ENCODE measurements around the gene SNCAIP. TPM values are rescaled to one million over a fixed set of nuclear protein-coding genes. Genes with fewer than 3 reads are reported as not detected.

The SNCAIP gene
- total RNA-seq, 1 experiment from 2014 or later, result 0.21 TPM

GRCh38 chr5:122402955-122403685 is 91.1 kb downstream of the SNCAIP start:
- Mint-ChIP-seq H3K27ac (ENCODE audit: low read depth, unreplicated experiment) (peak overlapping the region; percentile 7), H3K9me3 (ENCODE audit: unreplicated experiment) (no peaks in the 10 kb centered on the region), H3K4me1 (ENCODE audit: insufficient read depth, unreplicated experiment) (peaks cover 27% of the 10 kb centered on the region), H3K27me3 (ENCODE audit: insufficient read depth, unreplicated experiment) (no peaks in the 10 kb centered on the region), H3K4me3 (ENCODE audit: unreplicated experiment) (no peak overlapping the region), H3K36me3 (ENCODE audit: insufficient read depth, unreplicated experiment) (no peaks in the 10 kb centered on the region)
- no TSS peak for BruUV-seq (replicated peaks)
- intact Hi-C loops (cut with micrococcal nuclease), result no loop called here
- TF ChIP-seq CTCF (IDR thresholded peaks at IDR 0.05; ENCODE audit: unreplicated experiment), result no peak
- POLR2A ChIA-PET, result interaction anchor here (0.6 to 2.3 kb wide), 8 partner anchors 9 to 221 kb away, joined by 3 to 10 read pairs (median 4); no protein-coding TSS in a partner anchor
- CTCF ChIA-PET, result interaction anchor here (0.7 to 10.7 kb wide), 6 partner anchors 8 to 212 kb away, joined by 3 to 155 read pairs (median 4); partner anchors contain the start of gene SNCAIP
- no peak for DNase-seq (ENCODE audit: unreplicated experiment)

GRCh38 chr5:122404018-122404417 is 92.0 kb downstream of the SNCAIP start:
- Mint-ChIP-seq H3K27me3 (ENCODE audit: insufficient read depth, unreplicated experiment) (no peaks in the 10 kb centered on the region), H3K9me3 (ENCODE audit: unreplicated experiment) (no peaks in the 10 kb centered on the region), H3K4me1 (ENCODE audit: insufficient read depth, unreplicated experiment) (peaks cover 32% of the 10 kb centered on the region), H3K36me3 (ENCODE audit: insufficient read depth, unreplicated experiment) (no peaks in the 10 kb centered on the region), H3K4me3 (ENCODE audit: unreplicated experiment) (no peak overlapping the region), H3K27ac (ENCODE audit: low read depth, unreplicated experiment) (no peak overlapping the region)
- no TSS peak for BruUV-seq (replicated peaks)
- CTCF ChIA-PET, result interaction anchor here (0.6 to 10.7 kb wide), 6 partner anchors 9 to 458 kb away, joined by 3 to 155 read pairs (median 4); no protein-coding TSS in a partner anchor
- POLR2A ChIA-PET, result interaction anchor here (1.1 kb wide), 1 partner anchor 14 kb away, joined by 4 read pairs; no protein-coding TSS in a partner anchor
- no peak for DNase-seq (ENCODE audit: unreplicated experiment)
- no peak for TF ChIP-seq CTCF (IDR thresholded peaks at IDR 0.05; ENCODE audit: unreplicated experiment)
- intact Hi-C loops (cut with micrococcal nuclease), result no loop called here

- Mint-ChIP-seq H3K4me3 (ENCODE audit: unreplicated experiment) (no peak overlapping the region), H3K4me1 (ENCODE audit: insufficient read depth, unreplicated experiment) (peaks cover 32% of the 10 kb centered on the region), H3K27ac (ENCODE audit: low read depth, unreplicated experiment) (no peak overlapping the region), H3K36me3 (ENCODE audit: insufficient read depth, unreplicated experiment) (no peaks in the 10 kb centered on the region), H3K9me3 (ENCODE audit: unreplicated experiment) (no peaks in the 10 kb centered on the region), H3K27me3 (ENCODE audit: insufficient read depth, unreplicated experiment) (no peaks in the 10 kb centered on the region)
- CTCF ChIA-PET, result interaction anchor here (0.6 to 10.7 kb wide), 8 partner anchors 9 to 459 kb away, joined by 3 to 155 read pairs (median 3); no protein-coding TSS in a partner anchor
- POLR2A ChIA-PET, result interaction anchor here (0.6 to 1.1 kb wide), 2 partner anchors 13 to 295 kb away, joined by 3 to 4 read pairs; no protein-coding TSS in a partner anchor
- no peak for TF ChIP-seq CTCF (IDR thresholded peaks at IDR 0.05; ENCODE audit: unreplicated experiment)
- intact Hi-C loops (cut with micrococcal nuclease), result no loop called here
- no TSS peak for BruUV-seq (replicated peaks)
- no peak for DNase-seq (ENCODE audit: unreplicated experiment)
Observed at GRCh38 chr5:122404653-122405362, 92.8 kb downstream of the SNCAIP start.

- POLR2A ChIA-PET, result no interaction called here
- H3K36me3 Mint-ChIP-seq (ENCODE audit: insufficient read depth, unreplicated experiment), result no peaks in the 10 kb centered on the region
- intact Hi-C loops (cut with micrococcal nuclease), result no loop called here
- no peak for DNase-seq (ENCODE audit: unreplicated experiment)
- no peak for TF ChIP-seq CTCF (IDR thresholded peaks at IDR 0.05; ENCODE audit: unreplicated experiment)
- BruUV-seq (replicated peaks), result no TSS peak
- no peaks in the 10 kb centered on the region for H3K9me3 Mint-ChIP-seq (ENCODE audit: unreplicated experiment)
- CTCF ChIA-PET, result interaction anchor here (1.9 to 10.7 kb wide), 3 partner anchors 8 to 209 kb away, joined by 11 to 155 read pairs (median 53); no protein-coding TSS in a partner anchor
- H3K27me3 Mint-ChIP-seq (ENCODE audit: insufficient read depth, unreplicated experiment), result no peaks in the 10 kb centered on the region
- no peak overlapping the region for H3K4me3 Mint-ChIP-seq (ENCODE audit: unreplicated experiment)
- H3K4me1 Mint-ChIP-seq (ENCODE audit: insufficient read depth, unreplicated experiment), result peaks cover 32% of the 10 kb centered on the region
- no peak overlapping the region for H3K27ac Mint-ChIP-seq (ENCODE audit: low read depth, unreplicated experiment)
Observed at GRCh38 chr5:122405751-122406150, 93.7 kb downstream of the SNCAIP start.
